ENCODE data around the gene MLXIP. TPM values are rescaled to one million over a fixed set of nuclear protein-coding genes. Genes with fewer than 3 reads are reported as not detected.

The MLXIP gene
- total RNA-seq (100 to 1,000 TPM; 114 to 184 (median 137) TPM), polyA plus RNA-seq (100 to 1,000 TPM in 1 of 3 donors, 10 to 100 TPM in 2; 50.9 to 114 (median 55.0) TPM)
- long read RNA-seq, donor 1, full-length matches to known transcripts = 35 of 164 reads
- long read RNA-seq, donor 1, partial matches to known transcripts = 73 of 164 reads
- long read RNA-seq, donor 1, other reads (novel, unspliced or antisense) = 56 of 164 reads
- long read RNA-seq, donor 2, full-length matches to known transcripts = 120 of 398 reads
- long read RNA-seq, donor 2, partial matches to known transcripts = 198 of 398 reads
- long read RNA-seq, donor 2, other reads (novel, unspliced or antisense) = 80 of 398 reads

DNA sequence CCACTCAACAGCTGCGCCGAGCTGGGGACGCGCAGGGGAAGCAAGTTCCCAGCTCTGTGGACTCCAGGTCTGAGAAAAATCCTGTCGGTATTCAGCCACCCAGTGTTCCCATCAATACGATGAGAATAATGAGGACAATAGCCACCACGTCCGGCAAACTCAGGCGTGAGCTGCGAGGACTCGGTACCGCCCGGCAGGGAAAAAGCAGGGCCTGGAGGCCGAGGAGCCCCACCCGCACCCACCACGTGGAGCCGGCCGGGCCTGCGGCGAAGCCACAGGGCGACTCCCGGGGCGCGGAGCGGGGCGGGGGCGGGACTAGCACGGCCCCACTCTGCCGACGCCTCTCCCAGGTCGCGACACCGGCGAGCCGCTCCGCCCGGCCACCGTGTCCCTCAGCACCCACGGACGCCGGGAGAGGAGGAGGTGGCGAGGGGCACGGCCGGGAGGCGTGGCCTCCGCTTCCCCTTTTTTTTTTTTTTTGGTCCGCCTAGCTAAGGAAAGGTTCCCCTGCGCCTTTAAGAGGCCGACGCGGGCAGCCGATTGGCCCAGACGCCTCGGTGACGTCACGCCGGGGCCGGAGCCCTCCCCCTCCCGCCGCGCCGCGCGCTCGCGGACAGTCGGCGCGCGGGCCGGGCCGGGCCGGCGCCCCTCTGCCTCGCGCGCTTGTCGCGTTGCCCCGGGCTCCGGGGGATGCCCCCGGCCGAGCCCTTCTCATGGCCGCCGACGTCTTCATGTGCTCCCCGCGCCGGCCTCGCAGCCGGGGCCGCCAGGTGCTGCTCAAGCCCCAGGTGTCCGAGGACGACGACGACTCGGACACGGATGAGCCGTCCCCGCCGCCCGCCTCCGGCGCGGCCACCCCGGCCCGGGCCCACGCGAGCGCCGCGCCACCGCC lies at the start of gene MLXIP:
TSS of gene MLXIP (plus strand) at position 616 of the 892 bp plus-strand sequence. CDS start at position 714, 98 bp downstream.
- Histone ChIP-seq H3K36me3 (ENCODE audit: insufficient read depth in 1 of 2, low read depth in 1 of 2) (peaks cover 0 to 6% of the 10 kb centered on the region in 2 donors), H3K27me3 (ENCODE audit: insufficient read depth in 3 of 3, low read length in 2 of 3) (no peaks in the 10 kb centered on the region), H3K27ac (peak within 1 kb of the TSS; percentile 98), H3K4me1 (peaks cover 37% of the 10 kb centered on the region), H3K4me3 (peak within 1 kb of the TSS; percentile 97), H3K9me3 (no peaks in the 10 kb centered on the region)
- TF ChIP-seq, protein P1, sequence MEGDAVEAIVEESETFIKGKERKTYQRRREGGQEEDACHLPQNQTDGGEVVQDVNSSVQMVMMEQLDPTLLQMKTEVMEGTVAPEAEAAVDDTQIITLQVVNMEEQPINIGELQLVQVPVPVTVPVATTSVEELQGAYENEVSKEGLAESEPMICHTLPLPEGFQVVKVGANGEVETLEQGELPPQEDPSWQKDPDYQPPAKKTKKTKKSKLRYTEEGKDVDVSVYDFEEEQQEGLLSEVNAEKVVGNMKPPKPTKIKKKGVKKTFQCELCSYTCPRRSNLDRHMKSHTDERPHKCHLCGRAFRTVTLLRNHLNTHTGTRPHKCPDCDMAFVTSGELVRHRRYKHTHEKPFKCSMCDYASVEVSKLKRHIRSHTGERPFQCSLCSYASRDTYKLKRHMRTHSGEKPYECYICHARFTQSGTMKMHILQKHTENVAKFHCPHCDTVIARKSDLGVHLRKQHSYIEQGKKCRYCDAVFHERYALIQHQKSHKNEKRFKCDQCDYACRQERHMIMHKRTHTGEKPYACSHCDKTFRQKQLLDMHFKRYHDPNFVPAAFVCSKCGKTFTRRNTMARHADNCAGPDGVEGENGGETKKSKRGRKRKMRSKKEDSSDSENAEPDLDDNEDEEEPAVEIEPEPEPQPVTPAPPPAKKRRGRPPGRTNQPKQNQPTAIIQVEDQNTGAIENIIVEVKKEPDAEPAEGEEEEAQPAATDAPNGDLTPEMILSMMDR (IDR thresholded peaks at IDR 0.05) = no peak
- WGBS, 3 donors = 1 to 2% (median 1%) methylated on average over 44 to 111 of the region's 113 CpGs
- intact Hi-C loops (cut with DNase I) = no loop called here
- ATAC-seq (peak; percentile 72 to 85 (median 78)), DNase-seq (peak; percentile 95 to 97)

DNA sequence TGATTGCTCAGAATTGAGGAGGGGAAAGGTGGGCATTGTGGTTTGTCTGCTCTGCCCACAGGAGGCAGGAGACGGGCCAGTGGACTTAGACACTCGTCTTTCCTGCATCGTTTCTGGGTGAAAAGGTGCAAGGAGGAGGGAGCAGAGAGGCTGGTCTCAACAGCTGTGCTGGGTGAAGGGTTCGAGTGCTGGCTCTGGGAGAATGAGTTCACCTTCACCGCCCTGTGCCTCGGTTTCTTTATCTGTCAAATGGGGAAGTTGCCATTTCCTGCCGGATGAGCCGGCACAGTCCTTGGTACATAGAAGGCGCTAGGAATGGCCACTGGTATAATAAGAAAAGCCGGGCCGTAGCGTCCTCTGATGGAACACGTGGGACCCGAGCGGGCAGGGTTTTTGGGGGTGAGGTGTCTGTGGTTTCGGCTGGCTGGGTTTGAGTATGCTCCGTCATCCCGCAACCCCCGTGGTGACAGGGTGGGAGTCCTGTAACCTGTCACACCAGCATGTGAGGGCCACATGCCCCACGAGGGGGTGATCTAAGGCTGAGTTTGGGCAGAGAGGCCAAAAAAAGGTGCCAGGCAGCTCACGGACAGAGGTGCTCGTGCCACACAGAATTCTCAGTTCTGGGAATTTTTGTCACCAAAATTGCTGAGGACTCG lies 49.5 kb upstream of the MLXIP start:
- no peak for ATAC-seq

DNA sequence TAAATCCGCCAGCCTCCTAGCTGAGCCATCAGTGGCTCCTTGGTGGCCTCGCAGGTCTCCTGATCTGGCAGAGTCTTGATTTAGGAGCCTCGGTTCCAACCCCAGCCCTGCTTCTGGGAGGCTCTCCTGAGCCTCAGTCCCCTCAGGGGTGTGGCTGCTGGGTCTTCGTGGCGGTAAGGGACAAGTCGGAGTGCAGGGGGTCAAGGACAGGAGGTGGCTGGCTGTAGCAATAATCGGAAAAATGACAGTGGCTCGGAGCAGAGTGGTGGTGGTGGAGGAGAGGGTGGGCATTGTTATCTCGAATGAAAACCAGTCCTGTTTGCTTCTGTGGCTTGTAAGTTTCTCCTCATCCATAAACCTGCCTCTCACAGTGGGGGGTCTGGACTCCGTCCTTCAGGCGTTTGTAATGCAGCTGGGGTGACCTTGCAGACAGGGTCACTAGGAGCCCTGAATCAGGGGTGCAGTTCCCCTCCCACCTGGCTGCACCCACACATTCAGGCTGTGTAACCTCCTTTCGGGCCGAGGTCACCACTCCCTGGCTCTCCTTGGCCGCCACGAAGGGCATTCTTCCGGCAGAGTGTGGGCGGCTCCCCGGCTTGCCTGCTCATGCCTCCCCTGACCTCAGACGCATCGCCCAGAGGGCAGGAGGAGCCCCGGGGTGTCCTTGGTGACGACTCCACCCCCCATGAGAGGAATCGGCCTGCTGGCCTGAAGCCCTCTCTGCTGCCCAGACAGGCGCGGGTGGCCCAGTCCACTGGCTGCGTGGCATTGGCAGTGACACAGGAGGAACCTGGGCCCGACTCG lies 48.7 kb upstream of the MLXIP start:
- ATAC-seq (peak; percentile 8 to 36 (median 18)), DNase-seq (peak in 1 of 2 donors; percentile 46)
- 45 to 65% (median 62%) methylated on average over 28 of the region's 28 CpGs for WGBS, 3 donors
- Histone ChIP-seq H3K27ac (peak overlapping the region; percentile 16), H3K27me3 (ENCODE audit: insufficient read depth in 3 of 3, low read length in 2 of 3) (no peaks in the 10 kb centered on the region), H3K4me1 (peaks cover 43% of the 10 kb centered on the region), H3K4me3 (no peak overlapping the region), H3K36me3 (ENCODE audit: insufficient read depth in 1 of 2, low read depth in 1 of 2) (no peaks in the 10 kb centered on the region), H3K9me3 (no peaks in the 10 kb centered on the region)
- intact Hi-C loops (cut with DNase I) = loop anchor here in 1 of 2 donors (10.0 kb wide), 1 partner anchor 105 kb away; no protein-coding TSS in a partner anchor
- TF ChIP-seq, protein P1 (IDR thresholded peaks at IDR 0.05) = no peak

More for the DNA sequence above, 49.5 kb upstream of the MLXIP start:
- Histone ChIP-seq H3K27ac (peak overlapping the region; percentile 73), H3K27me3 (ENCODE audit: insufficient read depth in 3 of 3, low read length in 2 of 3) (no peaks in the 10 kb centered on the region), H3K9me3 (no peaks in the 10 kb centered on the region), H3K4me1 (peaks cover 50% of the 10 kb centered on the region), H3K36me3 (ENCODE audit: insufficient read depth in 1 of 2, low read depth in 1 of 2) (no peaks in the 10 kb centered on the region), H3K4me3 (no peak overlapping the region)
- TF ChIP-seq, protein P1 (IDR thresholded peaks at IDR 0.05) = no peak
- intact Hi-C loops (cut with DNase I) = loop anchor here in 1 of 2 donors (10.0 kb wide), 1 partner anchor 104 kb away; no protein-coding TSS in a partner anchor
- WGBS, 3 donors = 78 to 87% (median 81%) methylated on average over 23 of the region's 23 CpGs
- DNase-seq = no peak

DNA sequence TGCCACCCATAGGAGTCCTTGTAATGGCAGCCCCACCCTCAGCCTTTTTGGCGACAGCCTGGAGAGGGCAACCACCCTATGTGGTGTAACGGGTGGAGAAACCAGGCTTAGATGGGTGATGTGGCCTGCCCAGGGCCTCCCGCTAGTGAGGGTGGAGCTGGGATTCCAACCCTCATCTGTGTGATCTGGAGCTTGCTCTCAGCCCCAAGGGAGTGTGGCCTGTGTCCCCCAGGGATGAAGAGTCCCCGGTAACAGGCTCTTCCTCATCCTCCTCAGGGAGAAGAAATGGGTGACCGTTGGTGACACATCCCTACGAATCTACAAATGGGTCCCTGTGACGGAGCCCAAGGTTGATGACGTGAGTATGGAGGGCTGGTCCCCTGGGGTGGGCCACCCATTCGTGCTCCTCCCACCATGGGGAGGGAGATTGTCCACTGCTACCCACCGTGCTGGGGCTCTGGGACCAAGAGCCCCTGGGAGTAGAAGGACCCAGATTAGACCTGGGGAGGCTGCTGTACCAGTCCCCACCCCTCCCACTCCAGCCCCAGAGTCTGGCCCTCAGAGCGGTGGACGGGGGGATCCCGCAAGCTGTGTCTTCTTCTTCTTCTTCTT lies 48.0 kb upstream of the MLXIP start:
- TF ChIP-seq, protein P1 (IDR thresholded peaks at IDR 0.05) = no peak
- H3K27me3 ChIP-seq (ENCODE audit: insufficient read depth in 3 of 3, low read length in 2 of 3) = no peaks in the 10 kb centered on the region
- H3K9me3 ChIP-seq = no peaks in the 10 kb centered on the region
- peaks cover 0 to 6% of the 10 kb centered on the region in 2 donors for H3K36me3 ChIP-seq (ENCODE audit: insufficient read depth in 1 of 2, low read depth in 1 of 2)
- peaks cover 43% of the 10 kb centered on the region for H3K4me1 ChIP-seq
- 84 to 90% (median 88%) methylated on average over 13 of the region's 13 CpGs for WGBS, 3 donors
- no peak overlapping the region for H3K4me3 ChIP-seq
- H3K27ac ChIP-seq = peak overlapping the region; percentile 16
- intact Hi-C loops (cut with DNase I) = no loop called here
- DNase-seq (no peak), ATAC-seq (no peak)

Measured in psoas muscle (tissue), 8 donors.